GM12873 (cell line): ENCODE data around the gene SLC44A1.

Source experiments
- TF ChIP-seq, protein P1 (sequence below): IDR thresholded peaks from 2 replicates; pipeline ENCODE4 v1.5.1; 2012; ENCODE audit warnings: low read depth, mild to moderate bottlenecking, moderate library complexity, low read length, control low read depth; ENCODE audit not compliant: insufficient read depth; ENCODE audit errors: missing control alignments

Gene SLC44A1

DNA sequence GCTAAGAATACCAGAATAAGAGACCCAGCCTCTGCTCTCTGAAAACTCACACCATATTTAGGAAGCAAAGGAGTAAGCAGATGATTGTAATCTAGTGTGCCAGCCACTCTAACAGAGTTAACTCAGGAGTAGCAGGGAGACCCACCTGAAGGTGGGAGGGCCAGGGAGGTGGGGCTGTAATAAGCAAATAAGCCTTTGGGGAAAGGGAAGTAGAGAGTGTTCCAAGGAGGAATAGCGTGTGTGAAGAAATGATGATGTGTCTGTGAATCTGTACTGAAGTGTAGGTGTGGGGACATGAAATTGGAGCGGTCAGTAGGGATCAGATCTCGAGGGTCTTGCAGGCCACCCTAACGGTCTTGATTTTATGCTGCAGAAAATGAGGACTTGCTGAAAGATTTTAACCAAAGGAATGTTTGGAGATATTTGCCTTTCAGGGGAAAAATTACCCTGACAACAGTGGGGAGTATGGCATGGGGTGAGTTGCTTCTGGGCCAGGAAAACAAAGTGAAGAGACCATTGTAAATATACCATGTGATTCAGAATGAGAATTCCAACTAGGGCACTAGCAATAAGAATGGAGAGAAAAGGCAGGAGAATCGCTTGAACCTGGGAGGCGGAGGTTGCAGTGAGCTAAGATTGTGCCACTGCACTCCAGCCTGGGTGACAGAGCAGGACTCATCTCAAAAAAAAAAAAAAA is 159.2 kb downstream of the SLC44A1 start:
- TF ChIP-seq, protein P1, sequence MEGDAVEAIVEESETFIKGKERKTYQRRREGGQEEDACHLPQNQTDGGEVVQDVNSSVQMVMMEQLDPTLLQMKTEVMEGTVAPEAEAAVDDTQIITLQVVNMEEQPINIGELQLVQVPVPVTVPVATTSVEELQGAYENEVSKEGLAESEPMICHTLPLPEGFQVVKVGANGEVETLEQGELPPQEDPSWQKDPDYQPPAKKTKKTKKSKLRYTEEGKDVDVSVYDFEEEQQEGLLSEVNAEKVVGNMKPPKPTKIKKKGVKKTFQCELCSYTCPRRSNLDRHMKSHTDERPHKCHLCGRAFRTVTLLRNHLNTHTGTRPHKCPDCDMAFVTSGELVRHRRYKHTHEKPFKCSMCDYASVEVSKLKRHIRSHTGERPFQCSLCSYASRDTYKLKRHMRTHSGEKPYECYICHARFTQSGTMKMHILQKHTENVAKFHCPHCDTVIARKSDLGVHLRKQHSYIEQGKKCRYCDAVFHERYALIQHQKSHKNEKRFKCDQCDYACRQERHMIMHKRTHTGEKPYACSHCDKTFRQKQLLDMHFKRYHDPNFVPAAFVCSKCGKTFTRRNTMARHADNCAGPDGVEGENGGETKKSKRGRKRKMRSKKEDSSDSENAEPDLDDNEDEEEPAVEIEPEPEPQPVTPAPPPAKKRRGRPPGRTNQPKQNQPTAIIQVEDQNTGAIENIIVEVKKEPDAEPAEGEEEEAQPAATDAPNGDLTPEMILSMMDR: no peak

GRCh38 chr9:105405514-105406131 is 161.2 kb downstream of the SLC44A1 start:
- TF ChIP-seq, protein P1: no peak

- TF ChIP-seq, protein P1: no peak
These were observed 161.9 kb downstream of the SLC44A1 start for GRCh38 chr9:105406369-105406768.

DNA sequence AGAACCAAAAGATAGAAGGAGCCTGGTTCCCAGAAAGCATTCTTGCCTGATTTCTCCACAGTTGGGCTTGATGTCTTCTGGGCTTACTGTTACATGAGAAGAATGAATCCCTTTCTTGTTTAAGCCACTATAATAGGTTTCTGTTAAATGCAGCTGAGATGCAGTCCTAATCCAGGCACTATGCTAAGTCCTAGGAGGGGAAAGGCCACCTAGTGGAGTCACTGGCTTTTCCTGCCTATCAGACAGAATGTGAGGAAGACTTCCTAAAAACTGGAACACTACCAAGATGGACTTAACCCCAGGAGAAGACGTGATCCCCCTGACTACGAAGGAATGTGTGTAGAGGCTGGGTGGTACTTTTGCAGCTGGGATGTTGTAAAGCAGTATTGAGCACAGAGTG is 169.1 kb downstream of the SLC44A1 start:
- TF ChIP-seq, protein P1: peak; percentile 14

DNA sequence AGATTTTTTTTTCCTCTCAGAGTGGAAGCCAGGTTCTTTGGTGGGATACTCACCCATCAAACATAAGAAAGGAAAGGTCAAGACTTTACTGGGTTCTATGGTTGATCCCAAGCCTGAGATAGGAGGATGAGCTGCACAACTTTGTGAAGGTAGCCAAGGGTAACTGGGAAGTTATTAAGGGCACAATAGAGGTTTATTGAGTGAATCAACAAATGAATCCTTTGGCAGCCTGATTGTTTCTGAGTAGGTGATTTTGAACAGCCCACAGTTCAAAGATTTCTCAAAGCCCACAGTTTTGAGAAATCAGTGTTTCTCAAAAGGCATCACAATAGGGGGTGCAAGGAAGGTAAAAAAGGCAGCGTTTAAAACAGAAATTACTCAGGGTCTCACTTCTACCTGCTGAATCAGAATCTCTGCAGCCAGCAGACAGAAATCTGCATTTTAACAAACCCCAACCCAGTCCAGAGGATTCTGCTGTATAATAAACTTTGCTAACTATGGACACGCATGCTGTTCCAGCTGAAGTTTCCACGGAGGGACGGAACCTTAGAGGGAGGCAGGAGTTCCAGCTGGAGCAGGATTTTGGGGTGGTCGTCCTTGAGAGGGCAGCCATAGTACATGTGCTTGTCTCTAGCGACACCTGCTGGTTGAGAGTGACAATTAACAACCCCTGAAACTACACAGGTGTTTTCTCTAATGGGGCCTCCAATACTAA is 170.7 kb downstream of the SLC44A1 start:
- TF ChIP-seq, protein P1: peak; percentile 88

- TF ChIP-seq, protein P1: no peak
These were observed 171.2 kb downstream of the SLC44A1 start for GRCh38 chr9:105415662-105415980.

DNA sequence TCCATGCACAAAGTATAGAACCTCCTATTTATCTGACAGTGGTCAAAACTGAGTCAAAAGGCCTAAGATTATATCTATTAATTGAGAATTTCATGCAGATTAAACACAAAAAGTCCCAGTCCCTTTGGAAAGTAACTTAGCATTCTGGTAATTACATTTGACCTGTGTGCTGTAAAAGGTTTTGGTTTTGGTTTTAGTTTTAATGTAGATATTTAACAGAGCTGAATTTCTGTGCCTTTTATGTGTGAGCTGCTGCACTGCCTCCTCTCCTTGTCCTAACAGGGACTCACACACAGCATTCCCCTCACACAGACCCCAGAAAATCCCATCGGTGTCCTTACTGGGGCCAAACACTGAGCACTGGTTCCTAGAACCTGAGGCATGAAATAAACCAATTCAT is 172.4 kb downstream of the SLC44A1 start:
- TF ChIP-seq, protein P1: no peak
